ENCODE results near the gene CHMP2B.

The CHMP2B gene

GRCh38 chr3:87227104-87227834, at the start of gene CHMP2B:
TSS of gene CHMP2B (plus strand) at chr3:87227309. CDS start at chr3:87227523, 214 bp downstream.
- peak; percentile 79 to 83 for DNase-seq (ENCODE audit: low read depth in 2 of 2)

DNA sequence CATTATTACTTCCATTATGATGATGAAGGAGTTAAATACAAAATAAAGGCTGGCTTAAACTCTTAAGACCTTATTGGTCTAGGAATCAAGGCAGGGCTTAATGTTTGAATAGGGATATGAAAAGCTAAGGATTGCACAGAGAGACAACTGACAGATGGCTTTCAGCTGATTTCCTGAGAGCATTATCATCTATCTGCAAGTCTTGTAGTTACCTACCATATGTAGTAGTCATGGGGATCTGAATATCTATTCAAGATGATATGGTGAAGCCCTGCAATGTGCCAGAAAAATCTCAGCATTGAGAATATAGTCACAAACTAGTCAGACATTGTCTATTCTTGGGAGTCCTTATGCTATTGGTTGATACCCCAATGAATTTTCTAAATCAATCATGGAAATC, 47.5 kb upstream of the CHMP2B start:
- no peak for DNase-seq (ENCODE audit: low read depth in 2 of 2)

- DNase-seq (ENCODE audit: low read depth in 2 of 2), result no peak
These were observed 45.6 kb upstream of the CHMP2B start for GRCh38 chr3:87181551-87181950.

- no peak for DNase-seq (ENCODE audit: low read depth in 2 of 2)
These were observed 45.1 kb upstream of the CHMP2B start for GRCh38 chr3:87182023-87182422.

GRCh38 chr3:87186608-87187159, 40.4 kb upstream of the CHMP2B start:
- no peak for DNase-seq (ENCODE audit: low read depth in 2 of 2)

GRCh38 chr3:87191175-87191574, 35.9 kb upstream of the CHMP2B start:
- no peak for DNase-seq (ENCODE audit: low read depth in 2 of 2)

- DNase-seq (ENCODE audit: low read depth in 2 of 2), result no peak
These were observed 35.5 kb upstream of the CHMP2B start for GRCh38 chr3:87191641-87192040.

DNA sequence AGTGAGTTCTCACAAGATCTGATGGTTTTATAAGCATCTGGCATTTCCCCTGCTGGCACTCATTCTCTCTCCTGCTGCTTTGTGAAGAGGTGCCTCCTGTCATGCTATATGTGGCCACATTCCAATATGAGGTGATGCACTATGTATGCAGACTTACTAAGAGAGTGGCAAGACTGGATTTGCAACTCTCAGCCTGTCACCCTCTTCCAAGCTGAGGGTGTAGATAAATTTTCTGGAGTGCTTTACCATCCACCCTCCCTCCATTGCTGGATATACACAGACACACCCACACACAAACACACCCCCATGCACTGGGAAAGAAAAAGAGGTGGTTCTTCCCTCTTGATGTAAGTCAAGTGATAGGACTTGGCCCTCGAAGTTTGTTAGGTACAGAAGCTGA, 30.2 kb upstream of the CHMP2B start:
- DNase-seq (ENCODE audit: low read depth in 2 of 2), result no peak

GRCh38 chr3:87197531-87197930, 29.6 kb upstream of the CHMP2B start:
- no peak for DNase-seq (ENCODE audit: low read depth in 2 of 2)

DNA sequence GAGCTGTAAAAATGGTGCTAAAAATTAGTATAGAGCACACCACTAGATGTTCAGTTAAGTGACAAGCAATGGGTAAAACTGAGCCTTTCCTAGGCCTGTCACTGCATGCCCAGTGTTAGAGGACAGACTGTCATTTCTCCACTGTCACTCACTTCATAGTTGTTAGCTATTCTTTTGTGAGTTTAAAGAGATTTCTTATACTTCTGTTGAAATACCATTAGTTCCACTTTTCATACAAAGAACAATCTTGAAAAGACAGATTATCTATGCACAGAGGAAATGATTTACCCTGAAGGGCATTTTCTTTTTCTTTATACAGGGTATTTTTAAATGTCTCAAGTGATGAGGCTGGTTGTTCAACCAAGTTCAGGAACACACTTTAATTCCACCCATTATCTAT, 28.3 kb upstream of the CHMP2B start:
- no peak for DNase-seq (ENCODE audit: low read depth in 2 of 2)

DNA sequence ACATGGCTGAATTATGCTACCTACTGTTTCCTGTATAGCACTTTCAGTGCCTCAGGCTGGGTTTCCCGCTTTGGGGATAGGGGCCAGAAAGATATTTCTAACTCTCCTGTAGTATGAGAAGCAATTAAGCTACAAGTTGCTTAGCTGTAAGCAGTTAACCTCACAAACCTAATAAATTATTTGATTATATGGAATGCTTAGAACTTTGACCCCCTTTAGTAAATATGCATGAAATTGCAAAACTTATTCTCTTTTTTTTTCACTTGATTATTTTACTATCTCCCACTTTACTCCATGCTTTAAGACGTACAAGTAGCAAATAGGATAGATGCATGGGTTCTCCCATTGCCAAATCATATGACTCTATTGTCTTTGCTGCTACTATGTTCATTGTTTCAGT, 27.5 kb upstream of the CHMP2B start:
- DNase-seq (ENCODE audit: low read depth in 2 of 2), result no peak

DNA sequence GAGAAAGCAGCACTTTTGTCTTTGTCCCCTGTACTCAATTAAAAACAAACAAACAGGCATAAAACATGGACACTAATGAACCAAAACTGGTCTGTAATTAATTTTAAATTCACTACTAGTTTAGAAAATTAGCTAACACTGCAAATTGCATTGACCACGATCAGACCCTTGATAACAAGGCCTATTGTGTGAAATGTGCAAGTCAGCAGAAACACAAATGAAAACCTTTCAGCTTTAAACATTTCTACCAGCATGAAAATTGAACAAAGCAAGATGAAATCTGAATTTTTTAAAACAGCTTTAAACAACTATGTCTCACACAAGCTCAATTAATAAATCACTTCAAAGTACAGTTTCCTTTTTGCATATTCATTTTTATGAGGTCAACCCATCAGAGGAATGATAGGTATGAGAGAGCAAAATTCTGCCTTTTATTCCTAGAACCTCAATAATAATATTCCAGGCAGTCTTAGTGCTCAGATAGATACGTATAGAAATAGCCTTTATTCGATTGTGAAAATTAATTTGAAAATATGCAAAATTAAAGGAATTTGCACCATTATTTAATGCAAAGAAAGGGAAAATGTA, 27.0 kb upstream of the CHMP2B start:
- no peak for DNase-seq (ENCODE audit: low read depth in 2 of 2)

DNA sequence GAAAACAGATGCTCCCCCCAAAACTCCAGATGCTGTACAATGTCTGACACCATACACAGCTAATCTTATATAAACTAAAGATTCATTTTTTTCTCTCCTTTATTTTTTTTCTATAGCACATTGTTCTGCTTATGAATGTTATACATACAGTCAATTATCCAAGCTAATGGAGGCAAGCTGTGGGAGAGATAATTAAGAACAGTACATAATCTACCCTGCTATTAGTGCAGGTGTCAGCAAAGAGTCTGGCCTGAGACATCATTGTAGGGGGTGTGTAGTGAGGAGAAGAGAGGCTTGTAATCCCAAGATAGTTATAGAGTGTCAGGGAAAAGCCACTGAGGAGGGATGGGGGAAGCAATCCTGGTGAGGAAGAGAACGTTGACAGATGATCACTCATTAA, 25.4 kb upstream of the CHMP2B start:
- no peak for DNase-seq (ENCODE audit: low read depth in 2 of 2)

GRCh38 chr3:87203809-87204208, 23.3 kb upstream of the CHMP2B start:
- no peak for DNase-seq (ENCODE audit: low read depth in 2 of 2)

DNA sequence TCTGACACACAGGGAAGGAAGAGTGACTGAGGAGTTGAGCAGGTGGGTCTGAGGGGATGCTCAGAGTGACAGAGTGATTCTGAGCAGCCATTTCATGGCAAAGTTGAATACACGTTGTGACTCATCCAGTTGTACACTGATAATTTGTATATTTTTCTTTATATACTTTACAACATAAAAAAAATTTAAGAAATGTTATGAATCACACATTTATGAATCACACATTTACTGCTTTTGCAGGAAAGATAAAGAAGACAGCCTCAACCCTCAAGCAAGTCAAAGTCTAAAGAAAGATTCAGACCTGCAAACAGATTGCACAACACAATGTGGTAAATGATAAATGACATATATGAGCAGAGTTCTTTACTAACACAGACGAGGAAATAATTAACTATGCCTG, 21.0 kb upstream of the CHMP2B start:
- peak; percentile 90 for DNase-seq (ENCODE audit: low read depth in 2 of 2)

DNA sequence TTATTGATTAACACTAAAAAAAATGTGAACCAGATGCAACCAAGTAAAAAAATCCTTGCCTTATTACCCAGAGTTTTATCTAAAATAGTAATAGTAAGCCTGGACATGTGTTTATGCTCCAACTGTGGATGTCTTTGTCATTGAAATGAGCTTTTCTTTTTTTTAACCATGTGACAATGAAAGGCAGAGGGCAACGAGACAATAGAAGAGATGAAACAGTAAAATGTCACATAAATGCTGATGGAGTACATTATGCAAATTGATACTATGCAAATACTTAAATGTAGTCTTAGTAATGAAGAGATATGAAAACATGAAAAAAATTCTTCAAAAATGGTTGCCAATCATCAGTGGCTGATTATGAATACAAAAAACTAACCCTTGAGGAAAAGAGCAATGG, 20.5 kb upstream of the CHMP2B start:
- no peak for DNase-seq (ENCODE audit: low read depth in 2 of 2)

- DNase-seq (ENCODE audit: low read depth in 2 of 2), result peak; percentile 47 to 51
These were observed 19.6 kb upstream of the CHMP2B start for GRCh38 chr3:87207460-87207859.

- no peak for DNase-seq (ENCODE audit: low read depth in 2 of 2)
These were observed 18.0 kb upstream of the CHMP2B start for GRCh38 chr3:87209111-87209510.

DNA sequence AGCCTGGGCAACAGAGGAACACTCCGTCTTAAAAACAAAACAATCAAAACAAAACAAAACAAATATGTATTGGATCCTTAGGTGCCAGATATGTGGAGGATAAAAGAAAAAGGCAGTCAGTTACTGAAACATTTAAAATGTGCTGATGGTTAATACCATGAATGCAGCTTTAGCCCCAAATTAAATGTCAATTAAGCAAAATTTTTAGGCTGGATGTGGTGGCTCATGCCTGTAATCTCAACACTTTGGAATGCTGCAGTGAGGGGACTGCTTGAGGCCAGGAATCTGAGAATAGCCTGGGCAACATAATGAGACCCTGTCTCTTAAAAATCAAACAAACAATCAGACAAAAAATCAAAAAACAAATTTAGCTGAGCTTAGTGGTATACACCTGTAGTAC, 8.5 kb upstream of the CHMP2B start:
- no peak for DNase-seq (ENCODE audit: low read depth in 2 of 2)

- no peak for DNase-seq (ENCODE audit: low read depth in 2 of 2)
These were observed 7.5 kb upstream of the CHMP2B start for GRCh38 chr3:87219611-87220010.

DNA sequence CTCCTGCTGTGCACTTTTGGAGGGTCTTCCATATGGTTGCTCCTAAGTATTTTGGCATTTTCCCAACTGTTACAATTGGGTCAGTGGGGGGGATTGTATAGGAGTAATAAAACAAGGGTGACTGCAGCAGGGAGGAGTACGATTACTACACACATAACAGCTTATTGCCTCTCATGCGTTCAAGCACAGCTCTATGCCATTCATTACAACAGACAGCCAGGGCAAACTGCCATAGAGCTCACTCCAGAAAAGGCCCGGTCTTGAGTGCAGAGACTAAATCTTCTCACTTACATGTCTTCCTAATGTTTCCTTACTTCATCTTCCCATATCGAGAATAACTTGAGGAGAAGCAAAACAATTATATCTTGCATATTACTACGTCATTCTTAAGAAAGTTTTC, 1.4 kb upstream of the CHMP2B start:
- no peak for DNase-seq (ENCODE audit: low read depth in 2 of 2)

GRCh38 chr3:87227835-87228144, 681 bp downstream of the CHMP2B start:
- DNase-seq (ENCODE audit: low read depth in 2 of 2), result no peak

DNA sequence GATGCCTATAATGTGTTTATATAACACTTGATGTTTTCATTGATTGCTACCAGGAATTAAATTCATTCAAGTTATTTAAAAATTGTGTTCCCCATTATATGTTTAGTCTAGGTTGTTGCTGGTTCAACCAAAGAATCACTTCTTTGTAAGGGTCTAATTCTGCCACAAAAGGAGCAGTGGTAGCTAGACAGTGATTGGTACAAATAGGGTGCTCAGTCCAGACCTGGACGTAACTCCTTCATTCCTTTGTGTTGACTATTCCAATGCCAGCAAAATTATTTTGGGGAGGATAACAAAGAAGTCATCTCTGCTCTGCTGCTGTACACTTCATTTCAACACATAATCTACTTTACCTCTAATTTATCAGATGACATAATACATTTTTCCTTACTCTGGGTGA, 1.2 kb downstream of the CHMP2B start:
- no peak for DNase-seq (ENCODE audit: low read depth in 2 of 2)

DNA sequence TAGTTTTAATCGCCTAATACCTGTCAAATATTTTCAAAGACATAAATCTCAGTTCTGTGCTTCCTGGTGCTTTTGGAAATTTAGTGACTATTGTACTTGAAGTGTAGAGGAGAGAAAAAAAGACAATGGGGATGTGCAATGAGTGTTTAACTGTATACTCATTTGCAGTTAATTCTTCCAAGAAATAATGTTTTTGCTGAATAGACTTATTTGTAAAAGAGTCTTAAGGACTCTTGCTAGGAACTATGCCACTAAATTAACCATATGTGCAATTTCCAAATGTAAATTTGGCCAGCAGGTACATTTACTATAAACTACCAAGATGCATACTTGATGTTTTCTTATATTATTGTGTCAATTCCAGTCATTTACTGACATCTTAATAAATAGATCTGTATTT, 2.0 kb downstream of the CHMP2B start:
- no peak for DNase-seq (ENCODE audit: low read depth in 2 of 2)
